Measurements from ENCODE around the gene ACSL6.

GRCh38 chr5:131974956-131975726, 36.3 kb downstream of the ACSL6 start:
- TF ChIP-seq EP300 (IDR thresholded peaks at IDR 0.05; ENCODE audit: borderline replicate concordance in 1 of 2, control insufficient read depth in 1 of 2, low read depth in 2 of 2, low read length in 2 of 2): no peak
- no peak for TF ChIP-seq CREB1 (IDR thresholded peaks at IDR 0.05; ENCODE audit: low read depth)
